ENCODE measurements around the gene FAM13A.

GRCh38 chr4:89029591-89029990 is 27.4 kb downstream of the FAM13A start:
- no peak for TF ChIP-seq EZH2 (IDR thresholded peaks at IDR 0.05; ENCODE audit: insufficient read depth, poor library complexity, severe bottlenecking)
- no peak for TF ChIP-seq EZH2phosphoT487 (IDR thresholded peaks at IDR 0.05; ENCODE audit: insufficient read depth, low read depth)
